MCF 10A (cell line): ENCODE measurements around the gene MDFIC. TPM values are rescaled to one million over a fixed set of nuclear protein-coding genes. Genes with fewer than 3 reads are reported as not detected.

ENCODE experiments used
- BruUV-seq: library from RNA; stranded (reverse); fragments of 400-500 nt; replicated peaks from 2 replicates; lab custom pipeline; 2021; lab: Mats Ljungman, UMichigan
- CTCF ChIA-PET: fragments of 300-600 bp; sonication (Branson Sonifier 250); formaldehyde crosslinking; extraction: SDS; loops from one replicate; lab custom pipeline; 2021; ENCODE audit warnings: antibody characterized with exemption, inconsistent platforms; lab: Yijun Ruan, JAX
- POLR2A ChIA-PET: fragments of 300-600, 350-650 bp; sonication (Branson Sonifier 250); formaldehyde crosslinking; extraction: SDS; loops from one replicate; lab custom pipeline; 2020; ENCODE audit warnings: antibody characterized with exemption, inconsistent platforms; lab: Yijun Ruan, JAX
- DNase-seq: peaks from one replicate; pipeline ENCODE4 v3.0.0-alpha.2; 2018; ENCODE audit not compliant: unreplicated experiment
- H3K27ac Mint-ChIP-seq: one replicate; pipeline ENCODE4 v1.8.0; 2022; ENCODE audit warnings: mild to moderate bottlenecking, low read depth, mixed read lengths; ENCODE audit not compliant: unreplicated experiment
- H3K27me3 Mint-ChIP-seq: one replicate; pipeline ENCODE4 v1.8.0; 2022; ENCODE audit warnings: mixed read lengths; ENCODE audit not compliant: insufficient read depth, unreplicated experiment
- H3K36me3 Mint-ChIP-seq: one replicate; pipeline ENCODE4 v1.8.0; 2022; ENCODE audit warnings: mild to moderate bottlenecking, moderate library complexity, mixed read lengths; ENCODE audit not compliant: insufficient read depth, unreplicated experiment
- H3K4me1 Mint-ChIP-seq: one replicate; pipeline ENCODE4 v1.8.0; 2022; ENCODE audit warnings: mixed read lengths; ENCODE audit not compliant: insufficient read depth, unreplicated experiment
- H3K4me3 Mint-ChIP-seq: one replicate; pipeline ENCODE4 v1.8.0; 2022; ENCODE audit warnings: mild to moderate bottlenecking, moderate library complexity, mixed read lengths; ENCODE audit not compliant: unreplicated experiment
- H3K9me3 Mint-ChIP-seq: one replicate; pipeline ENCODE4 v1.8.0; 2022; ENCODE audit warnings: mixed read lengths; ENCODE audit not compliant: unreplicated experiment
- CTCF ChIP-seq: fragments of 200-600 bp; IDR thresholded peaks from one replicate; pipeline ENCODE4 v1.8.0; 2022; ENCODE audit warnings: antibody characterized with exemption, mild to moderate bottlenecking; ENCODE audit not compliant: unreplicated experiment
- intact Hi-C: fragments of 100-400 bp; cut with micrococcal nuclease; formaldehyde crosslinking; loops from 2 replicates; pipeline ENCODE4 v1.14.1; 2022
- total RNA-seq: library from RNA; stranded (reverse); gene quantifications from 2 replicates; pipeline ENCODE4 v1.2.3, GENCODE V29; 2022

The MDFIC gene
- total RNA-seq, 1 experiment from 2014 or later, result 7.8 TPM

- TF ChIP-seq CTCF, result no peak
- no peak for DNase-seq
- H3K27me3 Mint-ChIP-seq, result no peaks in the 10 kb centered on the region
- CTCF ChIA-PET, result no interaction called here
- no peak overlapping the region for H3K4me3 Mint-ChIP-seq
- no peak overlapping the region for H3K27ac Mint-ChIP-seq
- BruUV-seq, result no TSS peak
- intact Hi-C loops, result no loop called here
- H3K4me1 Mint-ChIP-seq, result no peaks in the 10 kb centered on the region
- no peaks in the 10 kb centered on the region for H3K9me3 Mint-ChIP-seq
- POLR2A ChIA-PET, result no interaction called here
- no peaks in the 10 kb centered on the region for H3K36me3 Mint-ChIP-seq
Measured at GRCh38 chr7:115014794-115015193, 92.9 kb downstream of the MDFIC start.

GRCh38 chr7:115015619-115016018, 93.7 kb downstream of the MDFIC start:
- H3K36me3 Mint-ChIP-seq, result no peaks in the 10 kb centered on the region
- CTCF ChIA-PET, result no interaction called here
- POLR2A ChIA-PET, result no interaction called here
- TF ChIP-seq CTCF, result no peak
- intact Hi-C loops, result no loop called here
- no peaks in the 10 kb centered on the region for H3K9me3 Mint-ChIP-seq
- H3K27me3 Mint-ChIP-seq, result no peaks in the 10 kb centered on the region
- no peak overlapping the region for H3K4me3 Mint-ChIP-seq
- no TSS peak for BruUV-seq
- DNase-seq, result no peak
- no peak overlapping the region for H3K27ac Mint-ChIP-seq
- no peaks in the 10 kb centered on the region for H3K4me1 Mint-ChIP-seq

- TF ChIP-seq CTCF, result no peak
- Mint-ChIP-seq H3K36me3 (no peaks in the 10 kb centered on the region), H3K4me1 (no peaks in the 10 kb centered on the region), H3K27ac (no peak overlapping the region), H3K4me3 (no peak overlapping the region), H3K27me3 (no peaks in the 10 kb centered on the region), H3K9me3 (no peaks in the 10 kb centered on the region)
- ChIA-PET CTCF (interaction anchor here (0.5 to 0.8 kb wide), 2 partner anchors 10 to 80 kb away, joined by 3 read pairs; no protein-coding TSS in a partner anchor), POLR2A (no interaction called here)
- intact Hi-C loops, result no loop called here
- no peak for DNase-seq
- BruUV-seq, result no TSS peak
Measured at GRCh38 chr7:115019882-115020605, 98.2 kb downstream of the MDFIC start.

GRCh38 chr7:115023219-115023618, 101.3 kb downstream of the MDFIC start:
- no TSS peak for BruUV-seq
- no peaks in the 10 kb centered on the region for H3K36me3 Mint-ChIP-seq
- H3K27ac Mint-ChIP-seq, result no peak overlapping the region
- H3K9me3 Mint-ChIP-seq, result no peaks in the 10 kb centered on the region
- no peak overlapping the region for H3K4me3 Mint-ChIP-seq
- TF ChIP-seq CTCF, result no peak
- no peaks in the 10 kb centered on the region for H3K4me1 Mint-ChIP-seq
- DNase-seq, result no peak
- ChIA-PET POLR2A (no interaction called here), CTCF (no interaction called here)
- intact Hi-C loops, result no loop called here
- H3K27me3 Mint-ChIP-seq, result no peaks in the 10 kb centered on the region
